GM19043 (cell line): ENCODE data around the gene KCNV2.

Experiments
- ATAC-seq: cut with Tn5 transposase; IDR thresholded peaks from one replicate; pipeline ENCODE4 v1.9.1; 2021; ENCODE audit warnings: low read depth; ENCODE audit not compliant: unreplicated experiment

Gene KCNV2

GRCh38 chr9:2718698-2719033, 1.4 kb downstream of the KCNV2 start:
- no peak for ATAC-seq

GRCh38 chr9:2720179-2720654, 2.9 kb downstream of the KCNV2 start:
- no peak for ATAC-seq

DNA sequence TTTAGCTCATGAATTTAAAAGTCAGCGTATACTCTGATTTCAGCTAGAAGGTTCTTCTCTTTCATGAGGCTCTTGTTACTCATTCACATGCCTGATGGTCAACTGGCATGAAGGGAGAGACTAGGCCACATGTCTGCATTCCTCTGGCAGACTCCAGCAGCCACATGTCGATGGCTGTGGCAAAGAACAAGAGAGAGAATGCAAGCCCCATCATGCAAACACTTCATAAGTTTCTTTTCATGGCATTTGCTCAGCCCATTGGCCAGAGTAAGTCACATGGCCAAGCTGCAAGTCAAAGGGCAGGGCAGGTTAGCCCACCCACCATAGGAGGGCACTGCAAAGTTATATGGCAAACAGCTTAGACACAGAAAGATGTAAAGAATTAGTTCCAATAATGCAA, 5.4 kb downstream of the KCNV2 start:
- ATAC-seq = no peak

DNA sequence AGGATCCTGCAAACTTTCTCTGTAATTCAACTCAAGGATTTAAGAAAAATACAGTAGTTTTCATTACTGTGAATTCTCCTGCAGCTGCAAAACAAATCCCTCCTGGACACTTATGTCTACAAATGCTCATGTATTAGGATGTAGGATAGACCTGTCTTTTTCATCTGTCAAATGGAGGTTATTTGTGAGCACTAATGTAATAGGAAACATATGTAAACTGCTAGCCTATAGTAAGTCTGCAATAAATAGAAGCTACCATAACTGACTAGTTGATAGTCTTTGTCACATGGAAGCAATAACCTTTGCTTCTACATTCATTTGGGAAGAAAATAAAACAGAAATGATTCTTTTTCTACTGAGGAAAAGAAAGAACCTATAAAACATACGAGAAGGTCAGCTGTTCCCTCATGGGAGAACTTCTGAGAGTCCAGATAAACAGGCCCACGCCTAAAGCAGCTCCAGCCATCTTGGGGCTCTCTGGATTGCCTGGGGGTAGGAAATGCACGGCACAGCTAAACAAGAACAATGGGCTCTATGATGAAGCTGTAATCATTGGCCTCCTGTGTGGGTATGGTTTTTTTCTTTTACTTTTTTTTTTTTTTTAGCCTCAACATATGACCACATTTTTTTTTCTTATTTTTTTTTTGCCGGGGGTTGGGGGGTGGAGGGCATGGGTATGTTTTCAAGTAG, 6.2 kb downstream of the KCNV2 start:
- ATAC-seq = no peak

GRCh38 chr9:2725126-2725525, 7.8 kb downstream of the KCNV2 start:
- no peak for ATAC-seq

- no peak for ATAC-seq
Observed at GRCh38 chr9:2725898-2726649, 8.8 kb downstream of the KCNV2 start.

GRCh38 chr9:2726650-2727340, 9.5 kb downstream of the KCNV2 start:
- no peak for ATAC-seq

- no peak for ATAC-seq
Observed at GRCh38 chr9:2727374-2727773, 10.1 kb downstream of the KCNV2 start.

DNA sequence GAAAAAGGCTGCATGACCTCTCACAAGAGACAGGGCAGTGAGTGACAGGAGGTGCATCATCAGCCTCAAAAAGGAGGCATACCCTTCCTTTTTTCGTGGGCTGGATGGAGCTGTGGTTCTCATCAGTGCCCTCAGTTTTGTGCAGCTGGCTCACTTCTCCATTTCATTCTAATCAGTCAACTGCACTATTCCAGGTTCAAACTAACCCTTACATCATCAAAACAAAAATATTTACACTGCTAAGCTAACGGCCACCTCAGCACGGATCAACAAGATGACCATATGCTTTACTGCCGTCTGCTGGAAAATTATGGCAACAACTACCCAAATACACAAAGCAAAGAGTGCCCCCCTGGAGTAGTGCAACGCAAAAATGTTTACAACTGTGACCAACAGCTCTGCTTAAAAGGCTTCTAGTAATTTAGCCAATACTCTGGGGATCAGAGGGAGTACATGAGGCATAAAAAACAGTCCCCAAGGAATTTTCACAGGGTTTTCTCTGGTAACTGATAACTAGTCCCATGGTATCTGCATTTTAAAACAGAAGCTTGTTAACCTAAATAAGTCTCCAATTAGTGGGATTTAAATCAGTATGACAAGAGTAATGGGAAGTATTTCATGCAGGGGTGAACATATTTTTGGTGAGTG, 10.8 kb downstream of the KCNV2 start:
- peak; percentile 86 for ATAC-seq

GRCh38 chr9:2729003-2729402, 11.7 kb downstream of the KCNV2 start:
- no peak for ATAC-seq

DNA sequence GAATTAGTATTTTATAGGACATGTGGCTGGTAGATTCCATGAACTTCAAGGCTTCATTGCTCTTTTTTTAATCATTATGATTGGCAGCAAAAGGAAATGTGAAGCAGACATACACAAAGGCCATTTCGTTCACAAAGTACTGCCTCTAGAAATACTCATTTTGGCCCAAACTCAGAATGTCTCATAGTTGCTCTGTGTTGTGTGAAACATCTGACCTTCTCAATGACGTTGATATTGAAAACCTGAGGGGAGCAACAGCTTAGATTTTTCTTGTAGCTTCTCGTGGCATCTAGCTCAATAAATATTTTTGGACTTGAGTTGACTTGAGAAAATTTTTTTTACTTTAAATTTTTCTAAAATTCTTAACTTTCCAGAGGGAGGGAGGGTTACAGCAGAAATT, 12.4 kb downstream of the KCNV2 start:
- ATAC-seq = no peak

GRCh38 chr9:2730971-2731370, 13.7 kb downstream of the KCNV2 start:
- no peak for ATAC-seq

- no peak for ATAC-seq
Observed at GRCh38 chr9:2732492-2732891, 15.2 kb downstream of the KCNV2 start.

DNA sequence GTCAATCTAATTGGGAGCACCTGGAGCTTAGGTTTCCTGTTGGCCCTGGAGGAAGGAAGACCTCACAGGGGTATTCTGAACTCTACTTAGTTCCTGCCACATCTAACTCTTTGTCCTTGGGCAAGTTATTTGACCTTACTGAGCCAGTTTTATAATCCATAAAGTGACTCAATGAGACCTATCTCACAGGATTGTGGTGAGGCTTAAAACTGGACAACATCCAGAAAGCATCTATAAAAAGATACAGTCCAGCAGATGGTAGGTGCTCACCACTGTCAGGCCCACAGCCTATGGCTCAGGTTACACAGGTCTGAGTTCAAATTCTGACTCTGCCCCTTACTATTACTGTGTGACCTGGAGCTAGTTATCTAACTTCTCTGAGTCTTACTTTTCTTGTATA, 23.3 kb downstream of the KCNV2 start:
- ATAC-seq = no peak

DNA sequence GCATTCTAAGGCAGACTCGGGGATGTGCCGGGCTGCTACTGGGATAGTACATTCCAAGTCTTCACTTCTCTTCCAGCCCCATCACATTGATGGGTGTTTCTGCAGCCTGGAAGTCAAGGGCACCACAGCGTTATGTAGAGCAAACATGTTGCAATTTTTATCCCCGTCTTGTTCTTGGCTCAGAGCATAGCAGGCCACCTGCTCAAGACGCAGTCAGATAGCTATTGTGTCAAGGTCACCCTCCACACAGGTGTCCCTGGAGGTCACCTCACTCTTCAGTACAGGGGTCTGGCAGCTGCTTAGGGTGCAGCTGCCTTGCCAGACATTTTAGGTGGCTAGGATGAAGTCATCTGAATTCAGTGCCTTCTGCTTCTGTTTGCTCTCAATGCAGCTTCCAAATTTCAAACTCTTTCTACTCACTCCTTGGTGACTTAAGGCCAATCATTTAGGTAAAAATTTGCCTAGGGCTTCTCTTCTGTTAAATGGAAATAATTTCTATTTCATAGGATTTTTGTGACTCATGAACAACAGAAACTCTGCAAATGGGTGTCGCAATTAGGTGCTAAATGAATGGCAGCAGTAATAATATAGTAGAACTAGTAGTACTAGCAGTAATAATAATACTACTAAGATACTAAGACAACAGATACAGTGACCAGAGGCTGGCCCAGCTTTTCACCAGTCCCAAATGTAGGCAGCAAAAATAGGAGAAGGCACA, 24.3 kb downstream of the KCNV2 start:
- no peak for ATAC-seq

DNA sequence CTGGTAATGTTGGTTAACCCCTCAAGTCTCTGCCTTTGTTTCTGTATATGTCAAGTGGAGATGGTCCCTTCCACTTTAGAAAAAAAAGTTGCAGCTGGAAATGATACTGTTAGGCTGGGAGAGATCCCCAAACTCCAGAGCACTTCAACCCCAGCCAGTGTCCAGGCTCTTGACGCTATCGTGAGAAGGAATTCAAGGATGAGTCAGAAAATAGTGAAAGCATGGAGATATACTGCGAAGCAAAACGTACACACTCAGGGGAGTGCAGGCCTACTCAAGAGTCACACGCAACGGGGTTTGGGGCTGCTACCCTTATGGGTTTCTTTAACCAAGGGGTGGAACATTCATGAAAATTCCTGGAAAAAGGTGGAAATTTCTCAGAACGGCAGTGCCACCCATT, 24.9 kb downstream of the KCNV2 start:
- no peak for ATAC-seq

DNA sequence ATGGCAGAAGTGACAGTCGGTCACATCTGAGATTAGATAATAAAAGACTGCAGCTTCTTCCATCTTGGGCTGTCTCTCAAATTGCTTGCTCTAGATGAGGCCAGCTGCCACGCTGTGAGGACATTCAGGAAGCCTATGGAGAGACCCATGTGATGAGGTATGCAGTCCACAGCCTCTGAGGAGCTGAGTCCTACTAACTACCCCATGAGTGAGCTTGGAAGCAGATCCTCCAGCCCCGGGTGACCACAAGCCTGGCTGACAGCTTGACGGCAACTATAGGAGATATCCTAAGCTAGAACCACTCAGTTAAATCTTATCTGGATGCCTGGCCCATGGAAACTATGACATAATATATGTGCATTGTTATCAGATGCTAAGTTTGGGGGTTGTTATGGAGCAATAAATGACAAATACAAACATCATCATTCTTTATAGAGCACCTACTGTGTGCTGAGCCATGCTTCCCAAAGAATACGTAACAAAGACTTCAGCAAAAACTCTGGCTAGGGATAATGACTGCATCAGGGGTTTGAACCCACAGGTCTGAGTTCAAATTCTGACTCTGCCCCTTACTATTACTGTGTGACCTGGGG, 26.7 kb downstream of the KCNV2 start:
- no peak for ATAC-seq

- ATAC-seq = no peak
Observed at GRCh38 chr9:2745560-2746380, 28.5 kb downstream of the KCNV2 start.

- ATAC-seq = no peak
Observed at GRCh38 chr9:2749485-2749884, 32.2 kb downstream of the KCNV2 start.
